ENCODE measurements around the gene RBM39. TPM values are rescaled to one million over a fixed set of nuclear protein-coding genes. Genes with fewer than 3 reads are reported as not detected.

Gene RBM39
- 242 and 375 TPM in 2 replicates for total RNA-seq

GRCh38 chr20:35741892-35742740 lies at the start of gene RBM39:
TSS of gene RBM39 (minus strand) at chr20:35742260. CDS start at chr20:35740874, 1,386 bp downstream.

DNA sequence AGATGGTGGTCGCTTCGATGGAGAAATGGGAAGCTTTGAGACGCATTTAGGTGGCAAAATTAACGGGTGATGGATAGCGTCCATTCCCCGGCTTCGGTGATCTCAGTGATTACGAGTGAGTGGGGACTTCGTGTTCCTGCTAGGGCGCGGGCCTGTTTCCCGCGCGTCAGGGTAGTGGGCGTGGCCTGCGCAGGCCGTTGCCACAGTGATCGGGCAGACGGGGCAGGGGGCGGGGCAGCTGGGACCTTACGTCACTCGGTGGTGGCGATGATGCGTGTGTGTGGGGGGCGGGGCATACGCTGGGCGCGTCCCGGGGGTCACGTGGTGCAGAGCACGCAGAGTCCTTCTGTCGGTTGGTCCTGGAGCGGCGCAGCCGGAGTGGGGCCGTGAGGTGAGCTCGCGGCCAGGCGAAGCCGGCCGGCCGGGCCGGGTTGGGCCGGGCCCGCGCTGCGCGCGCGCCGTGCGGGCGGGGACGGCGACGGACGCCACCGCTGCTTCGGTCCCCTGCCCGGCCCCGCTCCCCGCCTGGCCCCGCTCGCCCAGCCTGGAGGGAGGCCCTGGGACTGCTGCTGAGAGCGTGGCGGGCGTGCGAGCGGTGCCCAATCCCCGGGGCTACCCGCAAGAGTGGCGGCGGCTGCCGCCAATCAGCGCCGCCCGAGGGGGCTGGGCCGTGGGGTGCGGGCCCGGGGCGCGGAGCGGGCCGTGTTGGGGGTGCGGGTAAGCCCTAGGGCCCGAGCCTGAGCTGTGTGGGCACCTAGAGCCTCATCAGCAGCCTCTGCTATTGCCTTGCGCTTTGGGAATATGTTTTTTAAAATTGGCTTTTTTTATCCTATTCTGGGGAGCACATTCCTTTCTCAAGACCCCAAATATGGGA lies 29.9 kb upstream of the RBM39 start, which contains the start of gene PHF20:
Gene PHF20, plus strand, starts transcription at position 327 of the 874 bp plus-strand sequence. CDS start 29,508 bp downstream, outside the sequence.

GRCh38 chr20:35699127-35699956 lies 42.7 kb downstream of the RBM39 start, which contains the start of the genes NFS1 and ROMO1:
TSS of gene NFS1 (minus strand) at chr20:35699352. CDS start at chr20:35699288, 64 bp downstream.
TSS of gene ROMO1 (plus strand) at chr20:35699405. CDS start at chr20:35699633, 228 bp downstream.

DNA sequence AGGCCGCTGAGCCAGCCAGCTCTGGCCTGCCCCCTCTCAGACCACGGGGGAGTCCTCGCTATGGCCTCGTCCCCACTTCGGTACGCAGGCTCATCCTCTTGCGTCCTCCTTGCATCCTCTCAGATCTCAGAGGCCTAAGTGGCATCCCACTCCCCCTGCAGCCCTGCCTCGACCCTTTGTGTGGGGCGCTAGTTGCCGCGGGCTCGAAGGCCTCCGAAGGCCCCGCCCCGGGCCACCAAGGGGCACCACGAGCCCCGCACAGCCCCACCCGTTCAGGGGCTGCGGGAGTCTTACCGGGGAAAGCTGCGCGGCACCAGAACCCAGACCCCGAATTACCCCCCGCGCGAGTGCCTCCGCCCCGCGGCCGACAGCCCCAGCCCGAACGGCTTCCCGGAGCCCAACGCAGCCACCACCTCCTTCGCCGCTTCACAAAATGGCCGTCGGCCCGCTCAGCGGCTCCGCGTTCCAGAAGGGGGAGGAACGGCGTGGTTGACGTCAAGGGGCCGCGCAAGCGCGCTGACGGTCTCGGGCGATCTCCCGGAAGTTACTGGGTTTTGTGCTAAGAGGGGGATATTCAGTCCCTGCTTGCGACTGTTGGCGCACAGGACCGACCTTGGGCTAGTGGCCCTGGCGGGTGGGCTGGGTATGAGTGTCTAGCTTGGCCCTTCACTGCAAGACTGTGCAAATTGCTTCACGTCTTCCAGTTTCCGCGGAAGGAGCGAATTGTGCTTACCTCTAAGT lies 77.4 kb downstream of the RBM39 start, which contains the start of the genes CPNE1 and RBM12:
Gene CPNE1, minus strand, starts transcription at position 435 of the 741 bp plus-strand sequence. CDS start 31,977 bp downstream, outside the sequence.
Gene RBM12, minus strand, starts transcription at position 435 of the 741 bp plus-strand sequence. CDS start 9,578 bp downstream, outside the sequence.

Other genes with a start within 250 kb of the RBM39 start
- not detected in 2 replicates for gene C20orf173, start 212.6 kb downstream of the RBM39 start, total RNA-seq
- 455 and 566 TPM in 2 replicates for gene ERGIC3, start 200.2 kb downstream of the RBM39 start, total RNA-seq
- 11.2 and 13.1 TPM in 2 replicates for gene SPAG4, start 126.4 kb downstream of the RBM39 start, total RNA-seq
- gene CPNE1, start 77.4 kb downstream of the RBM39 start, total RNA-seq = 180 and 195 TPM in 2 replicates
- 38.2 and 43.8 TPM in 2 replicates for gene RBM12, start 77.4 kb downstream of the RBM39 start, total RNA-seq
- gene NFS1, start 42.9 kb downstream of the RBM39 start, total RNA-seq = 42.8 and 65.7 TPM in 2 replicates
- 108 and 258 TPM in 2 replicates for gene ROMO1, start 42.9 kb downstream of the RBM39 start, total RNA-seq
- gene PHF20, start 29.8 kb upstream of the RBM39 start, total RNA-seq = 37.8 and 54.6 TPM in 2 replicates
- 72.0 and 78.7 TPM in 2 replicates for gene SCAND1, start 212.2 kb upstream of the RBM39 start, total RNA-seq
- 1.5 and 2.6 TPM in 2 replicates for gene CNBD2, start 226.3 kb upstream of the RBM39 start, total RNA-seq